ENCODE measurements around the gene LYST. TPM values are rescaled to one million over a fixed set of nuclear protein-coding genes. Genes with fewer than 3 reads are reported as not detected.

LYST gene
- total and polyA plus RNA-seq, 10 of the 15 experiments (the other 5 are each of a cell fraction or from before 2014, with no cell fraction given) = 3.3 to 28.1 (median 5.6) TPM

DNA sequence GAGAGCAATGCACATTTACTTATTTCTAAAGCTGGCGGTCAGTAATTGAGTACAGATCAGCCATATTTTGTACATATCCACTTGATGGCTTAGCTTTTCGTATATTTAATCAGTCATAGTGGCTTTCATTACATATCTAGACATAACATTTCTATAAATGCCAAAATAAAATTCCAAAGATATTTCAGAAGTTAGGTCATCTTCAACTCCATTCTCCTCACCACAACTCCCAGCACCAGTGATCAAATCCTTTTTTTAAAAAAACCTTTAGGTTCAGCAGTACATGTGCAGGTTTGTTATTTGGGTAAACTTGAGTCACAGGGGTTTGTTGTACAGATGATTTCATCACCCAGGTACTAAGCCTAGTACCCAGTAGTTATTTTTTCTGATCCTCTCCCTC is 163.2 kb downstream of the LYST start (continued):
- TF ChIP-seq, protein P1, sequence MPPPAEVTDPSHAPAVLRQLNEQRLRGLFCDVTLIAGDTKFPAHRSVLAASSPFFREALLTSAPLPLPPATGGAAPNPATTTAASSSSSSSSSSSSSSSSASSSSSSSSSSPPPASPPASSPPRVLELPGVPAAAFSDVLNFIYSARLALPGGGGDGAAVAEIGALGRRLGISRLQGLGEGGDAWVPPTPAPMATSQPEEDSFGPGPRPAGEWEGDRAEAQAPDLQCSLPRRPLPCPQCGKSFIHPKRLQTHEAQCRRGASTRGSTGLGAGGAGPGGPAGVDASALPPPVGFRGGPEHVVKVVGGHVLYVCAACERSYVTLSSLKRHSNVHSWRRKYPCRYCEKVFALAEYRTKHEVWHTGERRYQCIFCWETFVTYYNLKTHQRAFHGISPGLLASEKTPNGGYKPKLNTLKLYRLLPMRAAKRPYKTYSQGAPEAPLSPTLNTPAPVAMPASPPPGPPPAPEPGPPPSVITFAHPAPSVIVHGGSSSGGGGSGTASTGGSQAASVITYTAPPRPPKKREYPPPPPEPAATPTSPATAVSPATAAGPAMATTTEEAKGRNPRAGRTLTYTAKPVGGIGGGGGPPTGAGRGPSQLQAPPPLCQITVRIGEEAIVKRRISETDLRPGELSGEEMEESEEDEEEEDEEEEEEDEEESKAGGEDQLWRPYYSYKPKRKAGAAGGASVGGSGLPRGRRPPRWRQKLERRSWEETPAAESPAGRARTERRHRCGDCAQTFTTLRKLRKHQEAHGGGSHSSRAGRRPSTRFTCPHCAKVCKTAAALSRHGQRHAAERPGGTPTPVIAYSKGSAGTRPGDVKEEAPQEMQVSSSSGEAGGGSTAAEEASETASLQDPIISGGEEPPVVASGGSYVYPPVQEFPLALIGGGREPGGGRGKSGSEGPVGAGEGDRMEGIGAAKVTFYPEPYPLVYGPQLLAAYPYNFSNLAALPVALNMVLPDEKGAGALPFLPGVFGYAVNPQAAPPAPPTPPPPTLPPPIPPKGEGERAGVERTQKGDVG (CRISPR knock-in tag; IDR thresholded peaks at IDR 0.05) = no peak
- no peak for TF ChIP-seq PML (IDR thresholded peaks at IDR 0.05; ENCODE audit: low read length)
- TF ChIP-seq LARP7 (IDR thresholded peaks at IDR 0.05) = no peak

DNA sequence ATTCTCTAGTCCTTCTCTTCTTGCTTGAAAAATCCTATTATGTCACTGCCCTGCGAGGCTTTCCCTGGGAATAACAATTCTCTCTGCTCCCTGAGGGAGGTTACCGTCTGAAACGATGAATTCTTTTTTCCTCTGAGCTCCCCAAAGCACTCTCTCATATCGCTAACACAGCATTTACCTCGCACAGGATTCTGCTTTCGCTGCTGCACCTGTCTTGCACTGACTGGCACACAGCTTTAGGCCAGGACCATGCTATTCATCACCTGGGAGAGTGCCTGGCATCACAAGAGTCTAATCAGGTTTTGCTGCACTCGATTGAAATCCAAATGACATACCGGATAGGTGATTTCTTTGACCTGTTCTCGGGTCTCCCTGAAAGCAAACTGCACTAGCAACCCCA is 164.3 kb downstream of the LYST start:
- DNase-seq (ENCODE audit: low read depth, low spot score) (no peak), FAIRE-seq (no peak), ATAC-seq (no peak)
- Histone ChIP-seq H3K36me3 (ENCODE audit: control insufficient read depth in 2 of 2, insufficient read depth in 2 of 2, low read length in 1 of 2) (no peaks in the 10 kb centered on the region; a peak in 1 of 4 replicates), H3K79me2 (ENCODE audit: control insufficient read depth, insufficient read depth, low read length) (no peaks in the 10 kb centered on the region), H3K4me1 (ENCODE audit: control insufficient read depth, insufficient read depth, low read length) (no peaks in the 10 kb centered on the region), H4K20me1 (ENCODE audit: control insufficient read depth, insufficient read depth) (no peaks in the 10 kb centered on the region), H2AFZ (ENCODE audit: control insufficient read depth, low read depth, low read length) (no peak overlapping the region), H3K27me3 (replicated peaks in 1 of 2; ENCODE audit: control insufficient read depth in 2 of 2, insufficient read depth in 2 of 2, low read length in 1 of 2) (no peaks in the 10 kb centered on the region), H3K27ac (ENCODE audit: control insufficient read depth, insufficient read depth) (no peak overlapping the region), H3K4me2 (ENCODE audit: control insufficient read depth, insufficient read depth) (no peak overlapping the region), H3K9me3 (replicated peaks; ENCODE audit: control insufficient read depth, insufficient read depth, low read length) (no peaks in the 10 kb centered on the region), H3K4me3 (no peak overlapping the region), H3K9ac (ENCODE audit: control insufficient read depth, insufficient read depth, low read length) (no peak overlapping the region)
- WGBS (ENCODE audit: insufficient coverage, insufficient replicate concordance, low lambda C conversion rate, missing lambda C conversion rate) = 98% methylated on average over 9 of the region's 9 CpGs
- POLR2A ChIA-PET = no interaction called here
- CTCF ChIA-PET = interaction anchor here (1.0 to 1.2 kb wide), 2 partner anchors 270 to 596 kb away, joined by 3 to 4 read pairs; no protein-coding TSS in a partner anchor
- in situ Hi-C loops (cut with MboI) (no loop called here), intact Hi-C loops (cut with micrococcal nuclease; ENCODE audit: unreplicated experiment) (no loop called here)
- RAD21 ChIA-PET (ENCODE audit: unreplicated experiment) = no interaction called here
- SMC1A ChIA-PET (ENCODE audit: uncharacterized antibody, unreplicated experiment) = no interaction called here
- BruUV-seq (replicated peaks) = no TSS peak
- TF ChIP-seq RAD21 (IDR thresholded peaks at IDR 0.05; ENCODE audit: insufficient read depth, low read depth, low read length) (no peak), MEF2B (IDR thresholded peaks at IDR 0.05; ENCODE audit: partially characterized antibody, poor library complexity, severe bottlenecking) (no peak), MTA3 (IDR thresholded peaks at IDR 0.05; ENCODE audit: borderline replicate concordance, low read length) (no peak), TCF7 (IDR thresholded peaks at IDR 0.05; ENCODE audit: borderline replicate concordance) (no peak), STAT3 (IDR thresholded peaks at IDR 0.05; ENCODE audit: low read depth, low read length) (no peak), NFYA (IDR thresholded peaks at IDR 0.05; ENCODE audit: borderline replicate concordance, low read depth, low read length) (no peak), KAT2A (conservative IDR thresholded peaks at IDR 0.05; ENCODE audit: control insufficient read depth, low read depth, low read length) (no peak), E2F4 (IDR thresholded peaks at IDR 0.05; ENCODE audit: low read depth, low read length) (no peak)
- TF ChIP-seq, protein P2, sequence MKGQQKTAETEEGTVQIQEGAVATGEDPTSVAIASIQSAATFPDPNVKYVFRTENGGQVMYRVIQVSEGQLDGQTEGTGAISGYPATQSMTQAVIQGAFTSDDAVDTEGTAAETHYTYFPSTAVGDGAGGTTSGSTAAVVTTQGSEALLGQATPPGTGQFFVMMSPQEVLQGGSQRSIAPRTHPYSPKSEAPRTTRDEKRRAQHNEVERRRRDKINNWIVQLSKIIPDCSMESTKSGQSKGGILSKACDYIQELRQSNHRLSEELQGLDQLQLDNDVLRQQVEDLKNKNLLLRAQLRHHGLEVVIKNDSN (IDR thresholded peaks at IDR 0.05; ENCODE audit: borderline replicate concordance, extremely low read length, insufficient read depth, low read depth, low read length) = no peak
- TF ChIP-seq, protein P3, sequence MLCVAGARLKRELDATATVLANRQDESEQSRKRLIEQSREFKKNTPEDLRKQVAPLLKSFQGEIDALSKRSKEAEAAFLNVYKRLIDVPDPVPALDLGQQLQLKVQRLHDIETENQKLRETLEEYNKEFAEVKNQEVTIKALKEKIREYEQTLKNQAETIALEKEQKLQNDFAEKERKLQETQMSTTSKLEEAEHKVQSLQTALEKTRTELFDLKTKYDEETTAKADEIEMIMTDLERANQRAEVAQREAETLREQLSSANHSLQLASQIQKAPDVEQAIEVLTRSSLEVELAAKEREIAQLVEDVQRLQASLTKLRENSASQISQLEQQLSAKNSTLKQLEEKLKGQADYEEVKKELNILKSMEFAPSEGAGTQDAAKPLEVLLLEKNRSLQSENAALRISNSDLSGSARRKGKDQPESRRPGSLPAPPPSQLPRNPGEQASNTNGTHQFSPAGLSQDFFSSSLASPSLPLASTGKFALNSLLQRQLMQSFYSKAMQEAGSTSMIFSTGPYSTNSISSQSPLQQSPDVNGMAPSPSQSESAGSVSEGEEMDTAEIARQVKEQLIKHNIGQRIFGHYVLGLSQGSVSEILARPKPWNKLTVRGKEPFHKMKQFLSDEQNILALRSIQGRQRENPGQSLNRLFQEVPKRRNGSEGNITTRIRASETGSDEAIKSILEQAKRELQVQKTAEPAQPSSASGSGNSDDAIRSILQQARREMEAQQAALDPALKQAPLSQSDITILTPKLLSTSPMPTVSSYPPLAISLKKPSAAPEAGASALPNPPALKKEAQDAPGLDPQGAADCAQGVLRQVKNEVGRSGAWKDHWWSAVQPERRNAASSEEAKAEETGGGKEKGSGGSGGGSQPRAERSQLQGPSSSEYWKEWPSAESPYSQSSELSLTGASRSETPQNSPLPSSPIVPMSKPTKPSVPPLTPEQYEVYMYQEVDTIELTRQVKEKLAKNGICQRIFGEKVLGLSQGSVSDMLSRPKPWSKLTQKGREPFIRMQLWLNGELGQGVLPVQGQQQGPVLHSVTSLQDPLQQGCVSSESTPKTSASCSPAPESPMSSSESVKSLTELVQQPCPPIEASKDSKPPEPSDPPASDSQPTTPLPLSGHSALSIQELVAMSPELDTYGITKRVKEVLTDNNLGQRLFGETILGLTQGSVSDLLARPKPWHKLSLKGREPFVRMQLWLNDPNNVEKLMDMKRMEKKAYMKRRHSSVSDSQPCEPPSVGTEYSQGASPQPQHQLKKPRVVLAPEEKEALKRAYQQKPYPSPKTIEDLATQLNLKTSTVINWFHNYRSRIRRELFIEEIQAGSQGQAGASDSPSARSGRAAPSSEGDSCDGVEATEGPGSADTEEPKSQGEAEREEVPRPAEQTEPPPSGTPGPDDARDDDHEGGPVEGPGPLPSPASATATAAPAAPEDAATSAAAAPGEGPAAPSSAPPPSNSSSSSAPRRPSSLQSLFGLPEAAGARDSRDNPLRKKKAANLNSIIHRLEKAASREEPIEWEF (IDR thresholded peaks at IDR 0.05; ENCODE audit: insufficient replicate concordance, low read depth, low read length) = no peak
